MM.1S (cell line): ENCODE results near the gene EGFL7.

Experiments used
- DNase-seq: peaks from one replicate; pipeline ENCODE4 v3.0.0-alpha.2; 2015
- H2AFZ ChIP-seq: fragments of 300-600 bp; sonication (generic); 2 replicates; pipeline ENCODE4 v1.6.0; 2016; ENCODE audit warnings: antibody characterized with exemption, low read length
- H3F3A ChIP-seq: fragments of 300-600 bp; sonication (generic); 2 replicates; pipeline ENCODE4 v1.6.1; 2016; ENCODE audit warnings: mild to moderate bottlenecking, antibody characterized with exemption, low read length, moderate library complexity, mixed read lengths; ENCODE audit not compliant: insufficient read depth
- H3K27ac ChIP-seq: fragments of 300-600 bp; sonication (generic); 2 replicates; pipeline ENCODE4 v1.5.1; 2016; ENCODE audit warnings: mild to moderate bottlenecking, low read length
- H3K27me3 ChIP-seq: fragments of 300-600 bp; sonication (generic); replicated peaks from 2 replicates; pipeline ENCODE4 v1.6.0; 2016; ENCODE audit warnings: low read length; ENCODE audit not compliant: insufficient read depth
- H3K36me3 ChIP-seq: fragments of 300-600 bp; sonication (generic); replicated peaks from 2 replicates; pipeline ENCODE4 v1.6.1; 2016; ENCODE audit warnings: mild to moderate bottlenecking, low read length, mixed read lengths; ENCODE audit not compliant: insufficient read depth
- H3K4me1 ChIP-seq: fragments of 300-600 bp; sonication (generic); 2 replicates; pipeline ENCODE4 v1.6.1; 2016; ENCODE audit warnings: low read length, mixed read lengths
- H3K4me2 ChIP-seq: fragments of 300-600 bp; sonication (generic); 2 replicates; pipeline ENCODE4 v1.6.0; 2016; ENCODE audit warnings: low read depth, low read length
- H3K4me3 ChIP-seq: fragments of 300-600 bp; sonication (generic); 2 replicates; pipeline ENCODE4 v1.5.1; 2016; ENCODE audit warnings: low read length, mixed read lengths
- H3K79me2 ChIP-seq: fragments of 300-600 bp; sonication (generic); 2 replicates; pipeline ENCODE4 v1.6.1; 2016; ENCODE audit warnings: mixed run types, low read length, mixed read lengths
- H3K9ac ChIP-seq: fragments of 300-600 bp; sonication (generic); 2 replicates; pipeline ENCODE4 v1.6.1; 2016; ENCODE audit warnings: low read length, mixed read lengths
- H3K9me2 ChIP-seq: fragments of 300-600 bp; sonication (generic); replicated peaks from 2 replicates; pipeline ENCODE4 v1.6.1; 2016; ENCODE audit warnings: mild to moderate bottlenecking, low read length, mixed read lengths; ENCODE audit not compliant: insufficient read depth
- H3K9me3 ChIP-seq: fragments of 300-600 bp; sonication (generic); replicated peaks from 2 replicates; pipeline ENCODE4 v1.6.1; 2016; ENCODE audit warnings: mild to moderate bottlenecking, low read length, mixed read lengths; ENCODE audit not compliant: insufficient read depth
- H4K20me1 ChIP-seq: fragments of 300-600 bp; sonication (generic); 2 replicates; pipeline ENCODE4 v1.6.1; 2016; ENCODE audit warnings: mild to moderate bottlenecking, low read length, moderate library complexity, mixed read lengths; ENCODE audit not compliant: insufficient read depth
- EZH2 ChIP-seq: fragments of 300-600 bp; sonication (generic); optimal IDR thresholded peaks from 2 replicates; pipeline ENCODE3; 2017; ENCODE audit warnings: low read depth, mild to moderate bottlenecking, antibody characterized with exemption, low read length, mixed read lengths
- EZH2phosphoT487 ChIP-seq: fragments of 300-600 bp; sonication (generic); IDR thresholded peaks from 2 replicates; pipeline ENCODE4 v1.6.1; 2018; ENCODE audit warnings: antibody characterized with exemption, low read length
- TF ChIP-seq, protein P1 (sequence below): fragments of 300-600 bp; sonication (generic); IDR thresholded peaks from 2 replicates; pipeline ENCODE4 v1.5.1; 2016; ENCODE audit warnings: antibody characterized with exemption, low read length, mixed read lengths

The EGFL7 gene

DNA sequence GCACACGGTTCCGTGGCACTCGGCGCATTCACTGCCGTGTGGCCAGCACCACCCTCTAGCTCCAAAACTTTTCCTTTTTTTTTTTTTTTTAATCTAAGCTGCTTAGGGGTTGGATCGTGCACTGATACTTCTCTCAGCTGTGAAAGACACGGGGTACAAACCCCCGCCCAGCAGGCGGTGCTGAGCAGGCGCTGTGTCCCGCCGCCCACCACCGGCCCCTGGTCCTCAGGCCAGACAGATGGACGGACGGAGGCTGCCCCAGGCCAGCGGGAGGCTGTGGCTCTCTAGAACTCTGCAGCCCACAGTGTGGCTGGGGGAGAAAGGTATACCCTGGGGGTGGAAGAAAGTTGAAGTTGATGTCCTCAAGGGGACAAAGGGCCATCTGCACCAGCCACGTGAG lies 18.3 kb downstream of the EGFL7 start:
- Histone ChIP-seq H3K4me1 (no peaks in the 10 kb centered on the region), H3K36me3 (no peaks in the 10 kb centered on the region), H2AFZ (no peak overlapping the region), H3K79me2 (no peaks in the 10 kb centered on the region), H3K9me3 (no peaks in the 10 kb centered on the region), H3K27me3 (peaks cover 98% of the 10 kb centered on the region), H3F3A (no peaks in the 10 kb centered on the region), H3K4me3 (no peak overlapping the region), H3K27ac (no peak overlapping the region), H3K9ac (no peak overlapping the region), H3K9me2 (no peaks in the 10 kb centered on the region), H4K20me1 (no peaks in the 10 kb centered on the region), H3K4me2 (no peak overlapping the region)
- DNase-seq: no peak
- TF ChIP-seq EZH2: no peak
- TF ChIP-seq, protein P1, sequence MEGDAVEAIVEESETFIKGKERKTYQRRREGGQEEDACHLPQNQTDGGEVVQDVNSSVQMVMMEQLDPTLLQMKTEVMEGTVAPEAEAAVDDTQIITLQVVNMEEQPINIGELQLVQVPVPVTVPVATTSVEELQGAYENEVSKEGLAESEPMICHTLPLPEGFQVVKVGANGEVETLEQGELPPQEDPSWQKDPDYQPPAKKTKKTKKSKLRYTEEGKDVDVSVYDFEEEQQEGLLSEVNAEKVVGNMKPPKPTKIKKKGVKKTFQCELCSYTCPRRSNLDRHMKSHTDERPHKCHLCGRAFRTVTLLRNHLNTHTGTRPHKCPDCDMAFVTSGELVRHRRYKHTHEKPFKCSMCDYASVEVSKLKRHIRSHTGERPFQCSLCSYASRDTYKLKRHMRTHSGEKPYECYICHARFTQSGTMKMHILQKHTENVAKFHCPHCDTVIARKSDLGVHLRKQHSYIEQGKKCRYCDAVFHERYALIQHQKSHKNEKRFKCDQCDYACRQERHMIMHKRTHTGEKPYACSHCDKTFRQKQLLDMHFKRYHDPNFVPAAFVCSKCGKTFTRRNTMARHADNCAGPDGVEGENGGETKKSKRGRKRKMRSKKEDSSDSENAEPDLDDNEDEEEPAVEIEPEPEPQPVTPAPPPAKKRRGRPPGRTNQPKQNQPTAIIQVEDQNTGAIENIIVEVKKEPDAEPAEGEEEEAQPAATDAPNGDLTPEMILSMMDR: no peak
- TF ChIP-seq EZH2phosphoT487: no peak

DNA sequence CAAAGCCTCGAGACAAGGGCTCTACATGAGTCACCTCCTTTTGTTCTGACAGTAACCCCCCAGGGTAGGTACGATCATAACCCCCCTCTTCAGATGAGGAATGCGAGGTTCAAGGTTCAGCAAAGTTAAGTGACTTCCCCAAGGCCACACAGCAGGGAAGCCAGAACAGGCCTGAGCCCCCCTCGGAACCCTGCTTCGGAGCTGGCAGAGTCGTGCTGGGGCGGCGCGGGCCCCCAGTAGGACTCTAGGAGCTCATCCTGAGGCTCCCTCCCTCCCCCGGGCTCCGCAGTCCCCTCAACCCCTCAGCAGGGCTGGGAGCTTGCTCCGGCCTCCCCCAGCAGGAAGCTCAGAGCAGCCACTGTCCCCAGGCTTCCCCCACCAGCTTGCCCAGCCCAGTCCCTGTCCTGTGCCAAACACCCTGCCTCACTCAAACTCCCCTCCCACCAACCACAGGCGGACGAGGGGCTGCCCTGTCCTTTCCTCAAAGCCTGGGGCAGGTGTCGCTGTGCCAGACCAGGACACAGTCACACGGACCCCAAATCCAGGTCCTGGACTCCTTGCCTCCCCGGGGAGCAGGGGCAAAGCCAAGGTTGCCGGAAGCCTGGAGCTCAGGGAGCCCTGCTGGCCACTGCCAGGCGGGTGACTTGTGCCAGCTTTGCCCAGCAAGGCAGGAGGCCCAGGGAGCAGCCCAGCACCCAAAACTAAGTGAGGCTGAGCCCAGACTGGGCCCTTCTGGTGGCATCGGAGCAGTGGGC lies 19.4 kb downstream of the EGFL7 start:
- Histone ChIP-seq H2AFZ (no peak overlapping the region), H3K4me3 (no peak overlapping the region), H3K79me2 (no peaks in the 10 kb centered on the region), H3K9me2 (no peaks in the 10 kb centered on the region), H3K36me3 (no peaks in the 10 kb centered on the region), H3K9ac (no peak overlapping the region), H3K4me2 (no peak overlapping the region), H3K27ac (no peak overlapping the region), H3K4me1 (no peaks in the 10 kb centered on the region), H3K9me3 (no peaks in the 10 kb centered on the region), H4K20me1 (no peaks in the 10 kb centered on the region), H3K27me3 (peaks cover 96% of the 10 kb centered on the region), H3F3A (no peaks in the 10 kb centered on the region)
- TF ChIP-seq, protein P1: no peak
- no peak for TF ChIP-seq EZH2
- TF ChIP-seq EZH2phosphoT487: no peak
- no peak for DNase-seq

DNA sequence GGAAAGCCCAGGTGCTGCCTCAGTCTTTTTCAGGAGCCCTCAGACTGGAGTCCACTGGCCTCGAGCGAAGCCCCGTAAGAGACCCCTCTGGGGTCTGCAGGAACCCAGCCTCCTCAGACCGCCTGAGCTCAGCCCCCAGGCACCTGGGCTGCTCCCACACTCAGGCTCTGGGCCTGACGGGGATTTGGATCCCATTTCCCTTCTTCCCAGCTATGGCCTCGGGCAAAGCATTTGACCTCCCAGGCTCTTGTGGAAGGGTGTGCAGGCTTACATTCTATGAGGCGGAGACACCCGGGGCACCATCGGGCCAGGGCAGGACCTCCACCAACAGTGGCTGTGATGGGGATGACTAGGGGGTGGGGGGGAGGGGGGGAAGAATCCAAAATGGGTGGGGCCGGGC lies 20.0 kb downstream of the EGFL7 start:
- no peak overlapping the region for H3K4me3 ChIP-seq
- no peak overlapping the region for H3K9ac ChIP-seq
- no peaks in the 10 kb centered on the region for H3F3A ChIP-seq
- no peak overlapping the region for H3K27ac ChIP-seq
- H3K4me1 ChIP-seq: no peaks in the 10 kb centered on the region
- no peak overlapping the region for H3K4me2 ChIP-seq
- peaks cover 91% of the 10 kb centered on the region for H3K27me3 ChIP-seq
- no peaks in the 10 kb centered on the region for H3K9me2 ChIP-seq
- no peaks in the 10 kb centered on the region for H4K20me1 ChIP-seq
- DNase-seq: no peak
- no peaks in the 10 kb centered on the region for H3K36me3 ChIP-seq
- H2AFZ ChIP-seq: no peak overlapping the region
- H3K79me2 ChIP-seq: no peaks in the 10 kb centered on the region
- TF ChIP-seq, protein P1: no peak
- TF ChIP-seq EZH2: no peak
- no peak for TF ChIP-seq EZH2phosphoT487
- no peaks in the 10 kb centered on the region for H3K9me3 ChIP-seq
